Renal cortical epithelial cell (primary cell): ENCODE results near the gene HOXD8. TPM values are rescaled to one million over a fixed set of nuclear protein-coding genes. Genes with fewer than 3 reads are reported as not detected.
A peak's percentile ranks its signal among the peaks of the same experiment; 100 is the strongest.

Source experiments
- DNase-seq: peaks from one replicate; pipeline ENCODE4 v3.0.0-alpha.2; 2011; ENCODE audit warnings: low read depth
- total RNA-seq: library from RNA; depleted of rRNA; stranded (reverse); fragments of >200 nt; gene quantifications from 2 replicates; pipeline ENCODE4 v1.2.3, GENCODE V29; 2014

Gene HOXD8
- total RNA-seq, 1 donor from 2014 or later: 41.9 TPM

GRCh38 chr2:176115883-176116813 is 13.4 kb upstream of the HOXD8 start, which contains the start of gene HOXD10:
TSS of gene HOXD10 (plus strand) at chr2:176116778. CDS start at chr2:176116834, 56 bp downstream.
- peak; percentile 82 for DNase-seq

GRCh38 chr2:176117162-176117822 is 12.2 kb upstream of the HOXD8 start:
- DNase-seq: no peak

- DNase-seq: no peak
These were observed 11.6 kb upstream of the HOXD8 start for GRCh38 chr2:176117823-176118371.

- peak; percentile 80 for DNase-seq
These were observed 10.7 kb upstream of the HOXD8 start for GRCh38 chr2:176118601-176119339.

- DNase-seq: no peak
These were observed 8.9 kb upstream of the HOXD8 start for GRCh38 chr2:176120364-176121189.

GRCh38 chr2:176121190-176122051 is 8.1 kb upstream of the HOXD8 start:
- no peak for DNase-seq

GRCh38 chr2:176122052-176122682 is 7.3 kb upstream of the HOXD8 start:
- no peak for DNase-seq

- no peak for DNase-seq
These were observed 6.7 kb upstream of the HOXD8 start, which contains the start of gene HOXD9 for GRCh38 chr2:176122683-176123410. TSS of gene HOXD9 (plus strand) at chr2:176122719. CDS start at chr2:176122769, 50 bp downstream.

GRCh38 chr2:176123411-176124109 is 5.9 kb upstream of the HOXD8 start:
- no peak for DNase-seq

- no peak for DNase-seq
These were observed 5.2 kb upstream of the HOXD8 start for GRCh38 chr2:176124110-176124946.

GRCh38 chr2:176124947-176125771 is 4.3 kb upstream of the HOXD8 start:
- DNase-seq: no peak

- no peak for DNase-seq
These were observed 3.8 kb upstream of the HOXD8 start for GRCh38 chr2:176125772-176126054.

GRCh38 chr2:176126929-176127773 is 2.4 kb upstream of the HOXD8 start:
- DNase-seq: no peak

GRCh38 chr2:176127774-176128072 is 1.8 kb upstream of the HOXD8 start:
- DNase-seq: no peak

- no peak for DNase-seq
These were observed 1.1 kb upstream of the HOXD8 start for GRCh38 chr2:176128172-176128981.
